Astrocyte (in vitro differentiated cells and primary cell): ENCODE data around the gene ANKRD39. TPM values are rescaled to one million over a fixed set of nuclear protein-coding genes. Genes with fewer than 3 reads are reported as not detected.

Source experiments
- DNase-seq: peaks from one replicate; pipeline ENCODE4 v3.0.0-alpha.2; 2010; ENCODE audit warnings: low read depth
- FAIRE-seq: peaks from 2 replicates; lab custom pipeline; 2011; peaks lifted over from hg19 to GRCh38; lab: Jason Lieb, UNC
- H2AFZ ChIP-seq: 2 replicates; pipeline ENCODE4 v1.6.0; 2012; ENCODE audit warnings: low read depth, low read length, inconsistent platforms
- H3K27ac ChIP-seq: 2 replicates; pipeline ENCODE4 v1.5.1; 2011; ENCODE audit warnings: low read depth, low read length, inconsistent platforms
- H3K27me3 ChIP-seq: 2 replicates; pipeline ENCODE4 v1.6.0; 2011; ENCODE audit warnings: low read length, inconsistent platforms; ENCODE audit not compliant: insufficient read depth
- H3K36me3 ChIP-seq: 2 replicates; pipeline ENCODE4 v1.5.1; 2011; ENCODE audit warnings: low read length, inconsistent platforms; ENCODE audit not compliant: insufficient read depth
- H3K4me1 ChIP-seq: 2 replicates; pipeline ENCODE4 v1.5.1; 2011; ENCODE audit warnings: low read length, inconsistent platforms; ENCODE audit not compliant: insufficient read depth
- H3K4me2 ChIP-seq: 2 replicates; pipeline ENCODE4 v1.6.0; 2012; ENCODE audit warnings: low read length, inconsistent platforms
- H3K4me3 ChIP-seq: 2 replicates; pipeline ENCODE4 v1.5.1; 2011; ENCODE audit warnings: low read depth, mild to moderate bottlenecking, low read length, inconsistent platforms; ENCODE audit not compliant: insufficient read depth
- H3K79me2 ChIP-seq: 2 replicates; pipeline ENCODE4 v1.6.0; 2012; ENCODE audit warnings: mild to moderate bottlenecking, low read length, inconsistent platforms; ENCODE audit not compliant: insufficient read depth
- H3K9ac ChIP-seq: 2 replicates; pipeline ENCODE4 v1.6.0; 2012; ENCODE audit warnings: mild to moderate bottlenecking, low read length, inconsistent platforms
- H3K9me3 ChIP-seq: 2 replicates; pipeline ENCODE4 v1.5.1; 2012; ENCODE audit warnings: low read depth, mild to moderate bottlenecking, low read length, inconsistent platforms; ENCODE audit not compliant: insufficient read depth
- H4K20me1 ChIP-seq: 2 replicates; pipeline ENCODE4 v1.6.0; 2012; ENCODE audit warnings: low read length, inconsistent platforms; ENCODE audit not compliant: insufficient read depth
- H3K27ac Mint-ChIP-seq: one replicate; pipeline ENCODE4 v1.8.0; 2021; ENCODE audit warnings: mild to moderate bottlenecking, mixed read lengths; ENCODE audit not compliant: unreplicated experiment
- H3K27me3 Mint-ChIP-seq: one replicate; pipeline ENCODE4 v1.8.0; 2021; ENCODE audit warnings: low read depth, mixed read lengths; ENCODE audit not compliant: unreplicated experiment
- H3K36me3 Mint-ChIP-seq: one replicate; pipeline ENCODE4 v1.8.0; 2021; ENCODE audit warnings: low read depth, mixed read lengths; ENCODE audit not compliant: unreplicated experiment
- H3K4me1 Mint-ChIP-seq: one replicate; pipeline ENCODE4 v1.8.0; 2021; ENCODE audit warnings: low read depth, mixed read lengths; ENCODE audit not compliant: unreplicated experiment
- H3K4me3 Mint-ChIP-seq: one replicate; pipeline ENCODE4 v1.8.0; 2021; ENCODE audit warnings: mild to moderate bottlenecking, moderate library complexity, mixed read lengths; ENCODE audit not compliant: unreplicated experiment
- H3K9me3 Mint-ChIP-seq: one replicate; pipeline ENCODE4 v1.8.0; 2021; ENCODE audit warnings: mild to moderate bottlenecking, mixed read lengths; ENCODE audit not compliant: unreplicated experiment
- EZH2 ChIP-seq: IDR thresholded peaks from 2 replicates; pipeline ENCODE4 v1.6.1; 2012; ENCODE audit warnings: mild to moderate bottlenecking, low read length, inconsistent platforms; ENCODE audit not compliant: insufficient read depth
- total RNA-seq: library from RNA; stranded (reverse); gene quantifications from 2 replicates; pipeline ENCODE4 v1.2.1, GENCODE V29; 2021
- TF ChIP-seq, protein P1 (sequence below): IDR thresholded peaks from 2 replicates; pipeline ENCODE4 v1.5.1; 2011; ENCODE audit warnings: low read depth, mild to moderate bottlenecking, inconsistent platforms, low read length, moderate library complexity; ENCODE audit not compliant: insufficient read depth

Gene ANKRD39
- total RNA-seq, 1 donor from 2014 or later, result 13.7 TPM

DNA sequence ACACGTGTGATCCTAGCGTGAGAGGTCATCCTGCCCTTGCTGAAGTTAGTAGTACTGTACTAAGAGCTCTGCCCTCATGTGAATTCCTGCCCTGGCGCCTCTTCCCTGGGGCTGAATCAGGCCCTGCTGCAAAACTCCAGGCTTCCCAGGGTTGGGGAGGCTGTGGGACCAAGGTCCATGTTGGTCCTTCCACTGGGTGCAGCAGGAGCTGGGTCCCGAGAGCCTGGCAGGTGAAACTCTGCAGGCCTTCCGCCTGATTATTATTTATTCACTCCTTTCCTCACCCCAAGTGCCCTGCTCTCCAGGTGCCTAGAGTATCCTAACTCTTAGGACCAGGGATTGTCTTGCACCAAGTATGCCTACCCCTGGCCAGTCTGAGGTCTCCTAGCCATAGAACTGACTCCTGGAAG is 47.0 kb downstream of the ANKRD39 start:
- Histone ChIP-seq H4K20me1 (no peaks in the 10 kb centered on the region), H3K9ac (no peak overlapping the region), H3K4me1 (peaks cover 6% of the 10 kb centered on the region), H3K36me3 (no peaks in the 10 kb centered on the region), H3K4me2 (no peak overlapping the region), H3K27ac (no peak overlapping the region), H3K9me3 (no peaks in the 10 kb centered on the region), H2AFZ (no peak overlapping the region), H3K79me2 (no peaks in the 10 kb centered on the region), H3K4me3 (no peak overlapping the region), H3K27me3 (no peaks in the 10 kb centered on the region)
- Mint-ChIP-seq H3K4me1 (peaks cover 2% of the 10 kb centered on the region), H3K4me3 (no peak overlapping the region), H3K9me3 (no peaks in the 10 kb centered on the region), H3K27ac (no peak overlapping the region), H3K36me3 (peaks cover 8% of the 10 kb centered on the region), H3K27me3 (no peaks in the 10 kb centered on the region)
- TF ChIP-seq EZH2, result no peak
- TF ChIP-seq, protein P1, sequence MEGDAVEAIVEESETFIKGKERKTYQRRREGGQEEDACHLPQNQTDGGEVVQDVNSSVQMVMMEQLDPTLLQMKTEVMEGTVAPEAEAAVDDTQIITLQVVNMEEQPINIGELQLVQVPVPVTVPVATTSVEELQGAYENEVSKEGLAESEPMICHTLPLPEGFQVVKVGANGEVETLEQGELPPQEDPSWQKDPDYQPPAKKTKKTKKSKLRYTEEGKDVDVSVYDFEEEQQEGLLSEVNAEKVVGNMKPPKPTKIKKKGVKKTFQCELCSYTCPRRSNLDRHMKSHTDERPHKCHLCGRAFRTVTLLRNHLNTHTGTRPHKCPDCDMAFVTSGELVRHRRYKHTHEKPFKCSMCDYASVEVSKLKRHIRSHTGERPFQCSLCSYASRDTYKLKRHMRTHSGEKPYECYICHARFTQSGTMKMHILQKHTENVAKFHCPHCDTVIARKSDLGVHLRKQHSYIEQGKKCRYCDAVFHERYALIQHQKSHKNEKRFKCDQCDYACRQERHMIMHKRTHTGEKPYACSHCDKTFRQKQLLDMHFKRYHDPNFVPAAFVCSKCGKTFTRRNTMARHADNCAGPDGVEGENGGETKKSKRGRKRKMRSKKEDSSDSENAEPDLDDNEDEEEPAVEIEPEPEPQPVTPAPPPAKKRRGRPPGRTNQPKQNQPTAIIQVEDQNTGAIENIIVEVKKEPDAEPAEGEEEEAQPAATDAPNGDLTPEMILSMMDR, result no peak
- no peak for FAIRE-seq
- no peak for DNase-seq

DNA sequence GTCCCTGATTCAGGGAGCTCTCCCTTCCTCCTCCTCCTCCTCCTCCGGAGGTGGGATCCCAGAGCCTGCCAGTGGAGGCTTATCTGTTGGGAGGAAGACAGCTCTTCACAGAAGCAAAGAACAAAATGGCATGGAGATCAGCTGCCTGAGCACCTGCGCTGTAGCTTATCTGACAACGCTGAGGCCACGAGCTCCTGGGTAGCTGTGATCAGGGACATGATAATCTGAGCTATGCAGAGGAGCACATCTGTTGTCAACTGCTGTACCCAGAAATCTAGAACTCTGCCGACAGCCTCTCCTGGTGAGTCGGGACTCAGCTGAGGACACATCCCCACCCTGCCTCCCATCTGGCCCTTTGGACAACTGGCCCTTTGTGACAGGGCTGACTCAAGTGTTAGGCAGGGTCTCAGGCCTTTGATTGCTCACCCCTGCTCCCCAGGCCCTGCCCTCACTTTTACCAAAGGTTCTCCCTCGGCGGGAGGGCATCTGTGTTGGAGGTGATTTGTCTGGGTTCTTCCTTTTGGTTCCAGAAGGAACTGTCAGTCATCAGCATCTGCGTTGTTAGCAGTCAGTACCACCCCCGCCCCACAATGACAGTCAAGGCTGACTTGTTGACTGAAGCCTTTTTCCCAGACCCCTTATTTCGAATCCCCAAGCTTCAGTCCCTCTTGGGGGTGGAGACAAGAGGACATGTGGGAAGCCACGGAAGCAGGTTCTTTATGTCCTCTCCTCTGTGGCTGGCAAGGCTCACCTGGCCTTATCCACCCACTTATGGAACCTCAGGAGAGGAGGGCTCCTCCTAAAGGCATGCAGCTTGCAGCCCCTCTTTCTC is 47.6 kb downstream of the ANKRD39 start:
- FAIRE-seq (no peak), DNase-seq (no peak)
- Histone ChIP-seq H3K9me3 (no peaks in the 10 kb centered on the region), H3K9ac (no peak overlapping the region), H3K4me3 (no peak overlapping the region), H3K4me2 (no peak overlapping the region), H2AFZ (no peak overlapping the region), H4K20me1 (no peaks in the 10 kb centered on the region), H3K27ac (no peak overlapping the region), H3K27me3 (no peaks in the 10 kb centered on the region), H3K4me1 (peaks cover under 1% of the 10 kb centered on the region), H3K79me2 (no peaks in the 10 kb centered on the region), H3K36me3 (no peaks in the 10 kb centered on the region)
- no peaks in the 10 kb centered on the region for H3K27me3 Mint-ChIP-seq
- no peaks in the 10 kb centered on the region for H3K9me3 Mint-ChIP-seq
- H3K4me1 Mint-ChIP-seq, result peaks cover under 1% of the 10 kb centered on the region
- TF ChIP-seq EZH2, result no peak
- TF ChIP-seq, protein P1, result no peak
- peaks cover 8% of the 10 kb centered on the region for H3K36me3 Mint-ChIP-seq
- no peak overlapping the region for H3K4me3 Mint-ChIP-seq
- H3K27ac Mint-ChIP-seq, result no peak overlapping the region
